ENCODE measurements around the gene SPATS2L. TPM values are rescaled to one million over a fixed set of nuclear protein-coding genes. Genes with fewer than 3 reads are reported as not detected.

Gene SPATS2L
- total RNA-seq, 4 donors from 2014 or later = 68.1 to 115 (median 94.9) TPM

Small RNA genes lying within 50 kb of the gene (small RNA-seq; reads per million reads assigned to genes)
- gene RNY4P34 = not detected

Other genes with a start within 250 kb of the SPATS2L start
- gene KCTD18, start 203.4 kb downstream of the SPATS2L start, total RNA-seq = 10 to 100 TPM; 10.4 to 19.9 (median 14.2) TPM
- 10 to 100 TPM in 2 of 4 donors, 1 to 10 TPM in 2; 4.7 to 18.7 (median 9.5) TPM for gene SGO2, start 219.5 kb downstream of the SPATS2L start, total RNA-seq